Uterus (tissue), 4 donors: ENCODE data around the gene ABHD6. TPM values are rescaled to one million over a fixed set of nuclear protein-coding genes. Genes with fewer than 3 reads are reported as not detected.

Experiments
- DNase-seq, 2 donors: peaks; one replicate each; pipeline ENCODE4 v3.0.0-alpha.2; 2019 to 2020
- H3K27ac ChIP-seq, 2 donors: fragments of 200-600 bp; sonication (generic); 1 replicate in 1 of 2; 2 replicates in 1 of 2; pipeline ENCODE4 v1.5.1; 2016 to 2018
- H3K27me3 ChIP-seq, 2 donors: fragments of 200-600 bp; sonication (generic); one replicate each; pipeline ENCODE4 v1.5.1; 2018 to 2019; ENCODE audit warnings: control low read depth in 1 of 2
- H3K36me3 ChIP-seq, 2 donors: fragments of 200-600 bp; sonication (generic); one replicate each; pipeline ENCODE4 v1.5.1; 2019; ENCODE audit warnings: control low read depth in 1 of 2
- H3K4me1 ChIP-seq, 2 donors: fragments of 200-600 bp; sonication (generic); one replicate each; pipeline ENCODE4 v1.5.1; 2018 to 2019; ENCODE audit warnings: control low read depth in 1 of 2
- H3K4me3 ChIP-seq, 2 donors: fragments of 200-600 bp; sonication (generic); 1 replicate in 1 of 2; 2 replicates in 1 of 2; pipeline ENCODE4 v1.5.1; 2018 to 2019; ENCODE audit warnings: mild to moderate bottlenecking in 1 of 2
- H3K9me3 ChIP-seq, 2 donors: fragments of 200-600 bp; sonication (generic); one replicate each; pipeline ENCODE4 v1.5.1; 2019; ENCODE audit warnings: control low read depth in 1 of 2
- POLR2A ChIP-seq, 2 donors: fragments of 450-650 bp; IDR thresholded peaks; one replicate each; pipeline ENCODE4 v1.6.1; 2016; ENCODE audit warnings: antibody characterized with exemption in 2 of 2, mild to moderate bottlenecking in 1 of 2, moderate library complexity in 1 of 2
- intact Hi-C: fragments of 100-400 bp; cut with DNase I; formaldehyde crosslinking; loops from one replicate; pipeline ENCODE4 v1.15.1; 2023; ENCODE audit warnings: low total_unique reads
- total RNA-seq, 4 donors: library from RNA; depleted of rRNA in 3 of 4; stranded (reverse); fragments of >200 nt in 3 of 4; gene quantifications; one replicate each; pipeline versions ENCODE4 v1.1.0 to v1.2.4, GENCODE V29; 2014 to 2023
- TF ChIP-seq, protein P1 (sequence below), 4 experiments: fragments of 200-600 bp in 2 of 4; fragments of 450-650 bp in 2 of 4; sonication (generic) in 2 of 4; IDR thresholded peaks; one replicate each; pipeline ENCODE4 v1.5.1; 2016 to 2019; ENCODE audit warnings: antibody characterized with exemption in 4 of 4, mild to moderate bottlenecking in 2 of 4, moderate library complexity in 1 of 4
- donor health status: DM: yes; HTN: yes; CAD: no.

ABHD6 gene
- total RNA-seq, 4 donors from 2014 or later: 6.7 to 20.6 (median 15.8) TPM

DNA sequence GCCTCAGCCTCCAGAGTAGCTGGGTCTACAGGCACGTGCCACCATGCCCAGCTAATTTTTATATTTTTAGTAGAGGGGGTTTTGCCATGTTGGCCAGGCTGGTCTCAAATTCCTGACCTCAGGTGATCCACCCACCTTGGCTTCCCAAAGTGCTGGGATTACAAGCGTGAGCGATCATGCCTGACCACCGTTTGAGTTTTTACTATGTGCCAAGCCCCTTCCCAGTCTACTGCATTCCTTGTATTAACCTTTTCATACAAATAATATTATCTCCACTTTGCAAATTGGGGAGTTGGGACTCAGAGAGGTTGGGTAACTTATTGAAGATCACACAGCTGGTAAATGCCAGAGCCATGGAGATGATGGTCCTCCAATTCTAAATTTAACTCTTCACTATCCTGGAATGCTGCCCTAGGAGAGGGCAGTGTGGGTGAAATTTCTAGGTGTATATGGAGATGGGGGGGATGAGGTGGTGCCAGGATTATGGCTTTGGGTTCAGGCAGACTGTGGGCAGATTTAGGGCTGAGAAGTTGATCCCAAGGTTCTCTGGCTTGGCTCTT, 94.1 kb downstream of the ABHD6 start:
- DNase-seq: no peak
- H3K27ac ChIP-seq: no peak overlapping the region

DNA sequence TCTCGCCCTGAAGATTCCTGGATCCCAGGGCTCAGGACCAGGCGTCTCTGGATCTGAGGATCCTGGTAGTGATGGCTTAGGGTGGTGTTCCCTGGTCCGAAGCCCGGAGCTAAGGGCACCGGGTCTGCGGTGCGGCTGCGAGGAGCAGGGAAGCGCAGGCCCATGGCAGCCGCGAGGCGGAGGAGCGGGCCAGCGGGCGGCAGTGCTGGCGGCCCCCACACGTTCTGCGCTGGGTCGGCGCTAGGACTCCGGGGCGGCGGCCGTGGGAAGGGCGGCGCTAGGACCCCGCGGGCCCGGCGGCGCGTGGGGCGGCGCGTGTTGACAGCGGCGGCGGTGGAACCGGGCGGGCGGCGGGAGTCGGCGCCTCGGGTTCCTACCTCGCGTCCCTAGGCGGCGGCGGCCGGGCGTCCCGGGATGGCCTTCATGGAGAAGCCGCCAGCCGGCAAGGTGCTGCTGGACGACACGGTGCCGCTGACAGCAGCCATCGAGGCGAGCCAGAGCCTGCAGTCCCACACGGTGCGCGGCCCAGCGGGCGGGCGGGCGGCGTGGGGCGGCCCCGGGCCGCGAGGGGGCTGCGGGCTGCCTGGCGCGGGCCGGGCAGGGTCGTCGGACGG, 95.1 kb downstream of the ABHD6 start, which contains the start of gene PXK:
PXK (plus strand) TSS at position 318 of the 614 bp plus-strand sequence; CDS start at position 415, 97 bp downstream.
- Histone ChIP-seq H3K27ac (peak within 1 kb of the TSS; percentile 58 to 85), H3K36me3 (no peaks in the 10 kb centered on the region), H3K27me3 (no peaks in the 10 kb centered on the region), H3K4me1 (peaks cover 0 to 8% of the 10 kb centered on the region in 2 donors), H3K9me3 (no peaks in the 10 kb centered on the region), H3K4me3 (peak within 1 kb of the TSS; percentile 61 to 96)
- TF ChIP-seq, protein P1, sequence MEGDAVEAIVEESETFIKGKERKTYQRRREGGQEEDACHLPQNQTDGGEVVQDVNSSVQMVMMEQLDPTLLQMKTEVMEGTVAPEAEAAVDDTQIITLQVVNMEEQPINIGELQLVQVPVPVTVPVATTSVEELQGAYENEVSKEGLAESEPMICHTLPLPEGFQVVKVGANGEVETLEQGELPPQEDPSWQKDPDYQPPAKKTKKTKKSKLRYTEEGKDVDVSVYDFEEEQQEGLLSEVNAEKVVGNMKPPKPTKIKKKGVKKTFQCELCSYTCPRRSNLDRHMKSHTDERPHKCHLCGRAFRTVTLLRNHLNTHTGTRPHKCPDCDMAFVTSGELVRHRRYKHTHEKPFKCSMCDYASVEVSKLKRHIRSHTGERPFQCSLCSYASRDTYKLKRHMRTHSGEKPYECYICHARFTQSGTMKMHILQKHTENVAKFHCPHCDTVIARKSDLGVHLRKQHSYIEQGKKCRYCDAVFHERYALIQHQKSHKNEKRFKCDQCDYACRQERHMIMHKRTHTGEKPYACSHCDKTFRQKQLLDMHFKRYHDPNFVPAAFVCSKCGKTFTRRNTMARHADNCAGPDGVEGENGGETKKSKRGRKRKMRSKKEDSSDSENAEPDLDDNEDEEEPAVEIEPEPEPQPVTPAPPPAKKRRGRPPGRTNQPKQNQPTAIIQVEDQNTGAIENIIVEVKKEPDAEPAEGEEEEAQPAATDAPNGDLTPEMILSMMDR (IDR thresholded peaks at IDR 0.05): peak in 3 of 4 experiments; percentile 13 to 59 (median 55)
- TF ChIP-seq POLR2A (IDR thresholded peaks at IDR 0.05): peak; percentile 32 to 77
- intact Hi-C loops: loop anchor here (5.0 kb wide), 1 partner anchor 160 kb away; the partner anchor contains the start of gene KCTD6
- peak; percentile 74 to 84 for DNase-seq

More for the DNA sequence above, 94.1 kb downstream of the ABHD6 start:
- Histone ChIP-seq H3K9me3 (no peaks in the 10 kb centered on the region), H3K4me1 (peaks cover 0 to 8% of the 10 kb centered on the region in 2 donors), H3K36me3 (no peaks in the 10 kb centered on the region), H3K4me3 (no peak overlapping the region), H3K27me3 (no peaks in the 10 kb centered on the region)
- TF ChIP-seq, protein P1 (IDR thresholded peaks at IDR 0.05): no peak
- TF ChIP-seq POLR2A (IDR thresholded peaks at IDR 0.05): no peak
- intact Hi-C loops: loop anchor here (5.0 kb wide), 1 partner anchor 161 kb away; the partner anchor contains the start of gene KCTD6

DNA sequence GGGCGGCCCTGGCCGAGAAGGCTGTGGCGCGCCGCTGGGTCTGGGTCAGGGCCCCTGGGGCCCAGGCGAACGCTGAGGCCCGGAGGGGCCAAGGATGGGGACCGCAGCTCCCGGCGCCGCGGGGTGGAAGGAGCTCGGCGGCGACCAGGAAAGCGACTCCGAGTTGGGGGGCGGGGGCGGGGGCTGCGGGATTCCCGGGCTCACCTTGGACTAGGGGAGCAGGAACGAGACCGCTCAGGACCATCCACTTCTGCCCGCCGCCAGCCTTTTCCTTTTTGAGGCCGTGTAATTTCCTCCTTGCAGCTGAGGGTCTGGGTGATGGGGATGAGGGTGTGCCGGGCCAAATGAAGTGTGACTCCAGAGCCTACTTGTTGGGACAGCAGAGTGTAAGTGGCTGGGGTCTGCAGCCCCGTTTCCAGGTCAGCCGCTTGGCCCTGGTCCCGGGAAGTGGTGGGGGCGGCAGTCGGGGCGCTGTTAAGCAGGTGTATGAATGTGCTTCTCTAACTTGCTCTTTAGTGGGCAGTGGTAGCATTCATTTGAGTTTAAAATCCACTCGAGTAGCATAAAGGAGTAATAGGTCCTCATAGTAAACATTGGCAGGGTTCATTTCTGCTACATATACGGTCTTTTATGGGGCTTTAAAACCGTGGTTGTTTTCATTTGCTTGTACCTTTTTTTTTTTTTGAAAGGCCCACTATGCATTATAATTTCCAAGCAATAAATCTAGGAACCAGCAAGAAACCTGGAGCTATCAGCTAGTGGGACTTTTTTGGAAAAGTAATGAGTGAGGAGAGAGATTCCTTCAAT, 95.8 kb downstream of the ABHD6 start:
- Histone ChIP-seq H3K4me1 (peaks cover 0 to 8% of the 10 kb centered on the region in 2 donors), H3K27me3 (no peaks in the 10 kb centered on the region), H3K4me3 (peak overlapping the region; percentile 61 to 96), H3K27ac (peak overlapping the region; percentile 58 to 85), H3K36me3 (no peaks in the 10 kb centered on the region), H3K9me3 (no peaks in the 10 kb centered on the region)
- TF ChIP-seq, protein P1 (IDR thresholded peaks at IDR 0.05): peak in 1 of 4 experiments; percentile 13
- no peak for TF ChIP-seq POLR2A (IDR thresholded peaks at IDR 0.05)
- peak; percentile 29 to 38 for DNase-seq
- intact Hi-C loops: loop anchor here (5.0 kb wide), 1 partner anchor 159 kb away; the partner anchor contains the start of gene KCTD6

DNA sequence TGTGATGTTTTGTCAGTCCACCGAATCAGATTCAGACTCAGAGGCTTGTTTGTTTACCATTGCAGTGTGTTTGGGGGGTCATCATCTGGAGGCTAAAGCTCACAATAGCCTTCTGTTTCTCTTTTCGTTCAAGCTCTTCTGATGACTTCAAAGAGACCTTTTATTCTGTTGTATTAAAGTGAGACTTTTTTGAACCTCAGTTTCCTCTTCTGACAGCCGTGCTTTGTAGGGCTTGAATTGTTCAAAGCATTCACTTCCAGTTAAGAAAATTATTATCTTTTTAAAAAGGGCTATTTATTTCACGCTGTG, 96.4 kb downstream of the ABHD6 start:
- H3K4me3 ChIP-seq: peak overlapping the region; percentile 61 to 96
- peaks cover 0 to 8% of the 10 kb centered on the region in 2 donors for H3K4me1 ChIP-seq
- no peak for DNase-seq
- TF ChIP-seq, protein P1 (IDR thresholded peaks at IDR 0.05): no peak
- no peak for TF ChIP-seq POLR2A (IDR thresholded peaks at IDR 0.05)
- H3K36me3 ChIP-seq: no peaks in the 10 kb centered on the region
- intact Hi-C loops: loop anchor here (5.0 kb wide), 1 partner anchor 158 kb away; the partner anchor contains the start of gene KCTD6
- peak overlapping the region; percentile 58 to 85 for H3K27ac ChIP-seq
- no peaks in the 10 kb centered on the region for H3K9me3 ChIP-seq
- H3K27me3 ChIP-seq: no peaks in the 10 kb centered on the region
